G401 (cell line): ENCODE results near the gene IRGC. TPM values are rescaled to one million over a fixed set of nuclear protein-coding genes. Genes with fewer than 3 reads are reported as not detected.
"Not testable (repeated sequence)": the region's sequence is repeated elsewhere in the genome, so short reads cannot be mapped to it uniquely, and the experiment has no call there.

Experiments
- DNase-seq: peaks from one replicate; pipeline ENCODE4 v3.0.0-alpha.2; 2015; ENCODE audit warnings: low spot score
- in situ Hi-C: cut with HindIII; loops from 2 replicates; pipeline ENCODE4 v1.10.0; 2016; ENCODE audit warnings: low sequenced_read_pairs, mixed read lengths
- total RNA-seq: library from RNA; depleted of rRNA; stranded (reverse); fragments of >200 nt; shearing (Covaris generic); gene quantifications from 2 replicates; pipeline ENCODE4 v1.2.3, GENCODE V29; 2014; rRNA removed

Gene IRGC
- not detected in 2 replicates for total RNA-seq

GRCh38 chr19:43715776-43716175 is at the start of gene IRGC:
IRGC (plus strand) TSS chr19:43716076; CDS start chr19:43718559, 2,483 bp downstream.
- no peak for DNase-seq
- in situ Hi-C loops = no loop called here

- DNase-seq = no peak
- in situ Hi-C loops = no loop called here
These were observed 48.6 kb upstream of the IRGC start for GRCh38 chr19:43667126-43667875.

DNA sequence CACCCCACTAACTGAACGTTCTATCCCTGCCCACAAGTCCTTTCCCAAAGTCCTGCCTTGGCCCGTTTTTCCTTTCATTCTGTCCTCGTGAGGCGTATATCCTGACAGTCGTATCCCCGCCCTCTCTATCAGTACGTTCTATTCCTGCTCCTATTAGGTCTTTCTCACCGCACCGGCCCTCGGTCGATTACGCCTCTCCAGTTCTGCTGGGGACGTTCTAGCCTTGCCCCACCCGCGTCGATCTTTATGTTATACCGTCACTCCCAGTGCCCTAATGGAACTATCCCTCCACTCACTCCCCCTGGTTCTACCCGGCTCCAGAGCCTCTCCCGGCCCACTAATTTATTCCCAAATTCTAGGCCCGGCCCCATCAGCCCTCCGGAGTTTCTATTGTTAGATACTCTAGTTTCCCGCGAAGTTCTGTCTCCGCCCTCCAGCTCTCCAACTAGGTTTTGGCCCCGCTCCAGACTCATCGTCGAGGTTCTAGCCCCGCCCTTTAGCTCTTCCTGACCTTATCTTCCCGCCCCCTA is 47.9 kb upstream of the IRGC start:
- in situ Hi-C loops = no loop called here

GRCh38 chr19:43668406-43669109 is 47.3 kb upstream of the IRGC start:
- DNase-seq = peak; percentile 99
- in situ Hi-C loops = no loop called here

More for the DNA sequence above, 47.9 kb upstream of the IRGC start:
- DNase-seq = peak; percentile 3

- DNase-seq = peak; percentile 23
- in situ Hi-C loops = no loop called here
These were observed 43.7 kb upstream of the IRGC start for GRCh38 chr19:43672061-43672679.

DNA sequence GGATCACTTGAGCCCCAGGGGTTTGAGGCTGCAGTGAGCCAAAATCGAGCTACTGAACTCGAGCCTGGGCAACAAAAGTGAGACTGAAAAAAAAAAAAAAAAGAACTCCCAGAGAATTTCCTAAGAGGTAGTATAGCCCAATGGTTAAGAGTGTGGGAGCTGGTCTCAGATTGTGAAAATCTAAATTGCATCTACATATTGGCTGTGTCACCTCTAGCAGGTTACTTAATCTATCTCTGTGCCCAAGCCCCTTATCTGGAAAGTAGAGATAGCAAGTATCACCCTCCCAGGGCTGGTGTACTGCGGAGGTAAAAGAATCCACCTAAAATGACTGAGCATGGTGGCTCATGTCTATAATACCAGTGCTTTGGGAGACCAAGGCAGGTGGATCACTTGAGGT is 42.2 kb upstream of the IRGC start:
- in situ Hi-C loops = no loop called here
- DNase-seq = no peak

DNA sequence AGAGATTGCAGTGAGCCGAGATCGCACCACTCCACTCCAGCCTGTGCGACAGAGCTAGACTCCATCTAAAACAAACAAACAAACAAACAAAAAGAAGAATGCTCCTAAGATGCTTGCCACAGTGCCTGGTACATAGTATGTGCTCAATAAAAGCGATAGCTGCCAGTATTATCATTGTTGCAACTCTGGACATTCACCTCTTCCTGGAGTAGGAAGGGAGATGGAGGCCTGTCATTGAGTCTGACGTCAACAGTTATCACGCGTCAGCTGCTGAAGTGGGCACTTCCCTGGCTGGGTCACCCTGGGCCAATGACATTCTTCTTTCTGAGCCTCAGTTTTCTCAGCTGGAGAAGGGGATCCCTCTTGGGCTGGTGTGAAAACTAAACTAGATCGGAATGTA is 41.7 kb upstream of the IRGC start:
- in situ Hi-C loops = no loop called here
- no peak for DNase-seq

DNA sequence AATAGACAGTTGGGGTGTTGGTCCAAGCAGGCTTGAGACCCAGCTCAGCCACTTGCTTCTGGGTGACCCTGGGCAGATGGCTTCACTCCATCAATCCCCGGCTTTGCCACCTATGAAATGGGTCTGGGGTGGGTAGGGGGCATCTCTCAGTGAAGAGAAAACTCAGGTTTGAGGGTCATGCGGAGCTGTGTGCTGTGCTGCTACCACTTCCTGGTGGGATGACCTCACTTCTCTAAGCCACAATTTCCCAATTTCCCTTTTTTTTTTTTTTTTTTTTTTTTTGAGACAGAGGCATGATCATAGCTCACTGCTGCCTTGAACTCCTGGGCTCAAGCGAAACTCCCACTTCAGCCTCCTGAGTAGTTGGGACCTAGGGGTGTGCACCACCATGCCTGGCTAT is 41.3 kb upstream of the IRGC start:
- in situ Hi-C loops = no loop called here
- no peak for DNase-seq

DNA sequence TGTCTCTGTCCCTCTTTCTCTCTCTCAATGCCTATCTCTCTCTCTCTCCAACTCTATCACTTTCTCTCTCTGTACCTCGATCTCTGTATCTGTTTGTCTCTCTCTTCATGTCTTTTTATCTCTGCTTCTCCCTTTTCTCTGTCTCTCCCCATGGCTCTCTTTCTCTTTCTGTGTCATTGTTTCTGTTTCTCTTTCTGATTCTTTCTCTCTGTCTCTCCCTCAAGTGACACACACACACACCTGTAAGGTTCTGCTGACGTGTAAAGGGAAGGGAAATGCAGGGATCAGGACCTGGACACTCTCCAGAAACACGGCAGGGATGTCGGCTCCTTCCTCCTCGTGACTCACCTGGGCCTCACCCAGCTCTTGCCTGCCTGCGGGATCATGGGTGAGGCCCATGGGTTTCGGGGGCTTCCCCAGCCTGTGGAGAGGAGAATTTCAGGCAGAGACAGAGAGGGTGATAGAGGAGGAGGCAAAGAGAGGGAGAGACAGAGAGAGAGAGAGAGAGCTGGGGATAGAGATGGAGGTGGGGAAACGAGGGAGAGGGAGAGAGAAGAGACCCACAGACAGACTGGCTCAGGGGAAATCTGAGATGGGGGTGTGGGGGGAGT is 40.5 kb upstream of the IRGC start:
- in situ Hi-C loops = no loop called here
- no peak for DNase-seq

- in situ Hi-C loops = no loop called here
- DNase-seq = no peak
These were observed 40.0 kb upstream of the IRGC start for GRCh38 chr19:43675906-43676305.

DNA sequence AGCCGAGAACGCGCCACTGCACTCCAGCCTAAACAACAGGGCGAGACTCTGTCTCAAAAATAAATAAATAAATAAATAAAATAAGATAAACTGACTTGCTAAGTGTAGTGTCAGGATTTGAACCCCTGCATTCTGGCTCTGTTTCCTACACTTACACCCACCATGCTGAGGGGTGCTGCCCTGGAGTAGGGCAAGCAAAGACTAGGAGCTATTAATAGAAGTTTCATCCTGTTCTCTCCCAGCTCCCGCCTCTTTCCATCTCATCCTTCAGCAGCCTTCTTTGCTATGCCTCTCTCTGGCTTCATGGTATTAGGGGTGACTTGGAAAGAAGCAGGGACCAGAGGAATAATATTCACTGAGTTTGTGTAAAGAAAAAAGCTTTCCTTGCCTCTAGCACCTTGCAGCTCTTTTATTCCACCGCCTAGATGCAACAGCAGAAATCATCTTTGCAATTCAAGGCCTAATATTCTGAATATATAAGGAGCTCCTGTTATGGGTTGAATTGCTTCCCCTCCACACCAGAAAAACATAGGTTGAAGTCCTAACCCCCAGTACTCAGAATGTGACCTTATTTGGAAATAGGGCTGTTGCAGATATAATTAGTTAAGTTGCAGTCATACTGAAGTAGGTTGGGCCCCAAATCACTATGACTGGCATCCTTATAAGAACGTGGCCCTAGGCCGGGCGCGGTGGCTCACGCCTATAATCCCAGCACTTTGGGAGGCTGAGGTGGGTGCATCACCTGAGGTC is 37.2 kb upstream of the IRGC start:
- DNase-seq = no peak
- in situ Hi-C loops = no loop called here

GRCh38 chr19:43681821-43682220 is 34.1 kb upstream of the IRGC start:
- DNase-seq = no peak
- in situ Hi-C loops = no loop called here

- in situ Hi-C loops, DNase-seq: not testable (repeated sequence)
These were observed 33.6 kb upstream of the IRGC start for GRCh38 chr19:43682269-43682668.

GRCh38 chr19:43682824-43683661 is 32.8 kb upstream of the IRGC start:
- no peak for DNase-seq
- in situ Hi-C loops = no loop called here

GRCh38 chr19:43683905-43684304 is 32.0 kb upstream of the IRGC start:
- in situ Hi-C loops = no loop called here
- no peak for DNase-seq

DNA sequence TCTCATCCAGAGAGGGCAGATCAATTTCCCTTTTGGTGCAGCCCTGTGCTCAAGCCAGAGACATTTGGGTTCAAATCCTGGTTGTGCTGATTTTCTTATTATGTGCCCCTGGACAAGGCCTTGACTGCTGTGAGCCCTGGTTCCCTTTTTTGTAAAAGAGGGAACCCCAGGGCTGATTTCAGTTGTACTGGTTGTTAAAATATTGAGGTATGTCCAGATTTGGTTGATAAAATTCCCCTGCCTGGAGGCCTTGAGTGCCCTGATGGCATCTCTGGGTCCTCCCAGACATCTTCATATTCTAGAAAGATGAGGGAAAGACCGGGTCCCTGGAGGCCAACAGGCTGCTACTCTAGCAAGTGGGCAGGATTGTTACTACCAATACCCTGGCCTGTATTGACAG is 31.6 kb upstream of the IRGC start:
- no peak for DNase-seq
- in situ Hi-C loops = no loop called here

- no peak for DNase-seq
- in situ Hi-C loops = no loop called here
These were observed 28.2 kb upstream of the IRGC start for GRCh38 chr19:43687660-43687997.

- DNase-seq = no peak
- in situ Hi-C loops = no loop called here
These were observed 27.7 kb upstream of the IRGC start for GRCh38 chr19:43688059-43688701.
